NCI-H2171 treated with DMSO at 0.1 percent for 48 hours (cell line): ENCODE measurements around the gene STARD13.

ENCODE experiments used
- DNase-seq: peaks from one replicate; lab custom pipeline; 2025; lab: John Stamatoyannopoulos, UW

The STARD13 gene

DNA sequence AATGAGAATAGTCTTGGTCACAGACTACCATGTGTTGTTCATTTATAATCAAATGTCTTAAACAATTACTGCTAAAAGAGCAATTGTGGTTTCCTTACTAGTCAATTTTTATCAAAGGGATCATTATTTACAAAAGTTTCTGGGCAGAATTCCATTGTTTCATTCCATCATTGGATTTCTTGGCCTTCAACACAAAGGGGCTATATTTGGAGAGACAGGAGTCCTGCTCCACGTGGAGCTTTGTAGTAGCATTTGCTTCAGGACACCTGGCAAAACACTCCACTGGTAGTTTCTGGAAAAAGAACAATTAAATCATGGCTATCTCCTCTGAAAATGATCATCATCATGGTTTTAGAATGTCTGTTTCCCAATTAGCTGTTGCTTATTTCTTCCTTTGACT is 22.3 kb upstream of the STARD13 start:
- DNase-seq: no peak

DNA sequence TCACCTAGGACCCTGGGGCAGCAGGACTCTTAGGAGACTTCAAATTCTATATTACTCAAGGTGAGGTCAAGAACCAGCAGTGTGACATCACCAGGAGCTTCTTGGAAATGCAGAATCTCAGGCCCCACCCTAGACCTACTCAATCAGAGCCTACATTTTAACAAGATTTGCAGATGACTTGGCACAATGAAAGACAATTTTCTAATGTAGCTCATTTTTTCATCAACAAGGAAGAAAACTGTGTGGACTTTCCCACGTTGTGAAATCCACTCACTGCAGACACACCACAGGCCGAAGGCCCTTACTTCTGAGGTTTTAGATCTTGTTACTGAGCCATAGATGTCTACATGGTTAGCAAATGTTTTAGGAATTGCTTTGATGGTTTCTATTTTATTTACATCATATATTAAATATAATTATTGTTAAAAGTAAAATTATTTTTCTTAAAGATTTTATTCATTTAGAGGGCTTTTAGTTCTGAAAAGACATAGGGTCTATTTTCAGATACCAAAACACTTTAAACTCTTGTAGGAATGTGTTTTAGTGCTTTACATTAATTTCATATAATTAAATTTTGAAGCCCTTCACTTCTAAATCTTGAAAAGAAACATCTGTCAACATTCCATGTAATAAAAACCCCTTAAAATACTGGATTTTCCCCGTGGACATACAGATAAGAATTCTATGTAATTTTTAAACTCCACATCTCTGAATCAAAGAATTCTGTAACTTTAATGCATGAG is 18.5 kb upstream of the STARD13 start:
- no peak for DNase-seq

DNA sequence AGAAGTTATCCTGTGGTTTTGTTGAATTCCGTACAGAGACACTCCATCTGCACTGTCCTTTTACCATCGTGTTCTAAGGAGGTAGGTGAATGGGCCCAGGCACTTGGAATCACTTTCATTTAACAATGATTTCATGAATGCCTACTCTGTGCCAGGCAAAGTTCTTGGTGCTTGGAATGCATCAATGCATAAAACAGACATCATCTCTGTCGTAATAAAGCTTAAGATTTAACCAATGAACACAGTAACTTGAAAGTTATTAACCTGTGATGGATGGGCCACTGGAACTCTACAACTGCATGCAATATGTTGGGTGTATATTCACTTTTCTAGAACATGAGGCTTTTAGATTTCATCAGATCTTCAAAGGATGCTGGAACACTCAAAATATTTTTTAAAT is 14.1 kb upstream of the STARD13 start:
- DNase-seq: no peak

- no peak for DNase-seq
Observed at GRCh38 chr13:33296793-33297425, 11.4 kb upstream of the STARD13 start.

GRCh38 chr13:33292712-33293111 is 7.2 kb upstream of the STARD13 start:
- DNase-seq: no peak

DNA sequence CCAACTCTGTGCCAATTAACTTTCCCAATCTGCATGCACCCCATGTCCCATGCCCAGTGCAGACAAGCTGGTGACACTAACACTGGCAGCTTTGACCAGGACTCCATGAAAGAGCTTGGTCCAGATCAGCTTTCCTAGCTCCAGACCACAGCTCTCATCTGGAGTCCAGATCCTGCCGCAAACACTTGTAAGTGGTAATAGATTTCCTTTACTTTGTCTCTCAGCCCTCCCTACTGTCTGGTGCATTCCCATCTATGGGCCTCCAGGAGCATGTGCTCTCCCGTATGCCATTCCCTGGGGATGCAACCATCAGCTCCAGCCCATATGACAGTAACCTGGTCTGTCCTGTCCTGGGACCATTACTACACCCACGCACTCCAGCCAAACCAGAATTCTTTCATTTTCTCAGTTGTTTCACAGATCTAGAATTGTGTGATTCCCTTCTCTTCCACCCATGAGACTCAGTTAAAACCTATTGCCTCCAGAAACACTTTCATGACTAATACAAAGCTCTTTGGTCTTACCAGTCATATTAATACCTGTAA is 4.9 kb upstream of the STARD13 start:
- no peak for DNase-seq

DNA sequence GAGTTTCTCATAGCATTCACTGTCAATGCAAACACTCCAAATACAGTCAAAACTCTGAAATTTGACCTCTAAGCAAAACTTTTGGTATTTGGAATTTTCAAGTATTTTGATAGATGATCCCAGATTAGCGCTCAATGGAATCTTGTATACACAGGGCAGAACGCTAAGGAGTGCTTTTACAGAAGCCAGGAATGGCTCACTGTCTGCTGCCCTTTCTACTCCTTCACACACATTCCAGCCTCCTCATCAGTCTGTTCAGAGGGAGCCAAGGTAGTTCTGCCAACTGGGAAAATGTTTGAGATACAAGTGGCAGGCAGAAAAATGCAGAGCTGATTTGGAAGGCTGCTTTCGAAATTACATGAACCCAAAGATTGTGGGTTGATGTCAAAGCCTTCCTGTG is 4.4 kb upstream of the STARD13 start:
- DNase-seq: no peak

GRCh38 chr13:33287142-33287882 is 1.8 kb upstream of the STARD13 start:
- no peak for DNase-seq

DNA sequence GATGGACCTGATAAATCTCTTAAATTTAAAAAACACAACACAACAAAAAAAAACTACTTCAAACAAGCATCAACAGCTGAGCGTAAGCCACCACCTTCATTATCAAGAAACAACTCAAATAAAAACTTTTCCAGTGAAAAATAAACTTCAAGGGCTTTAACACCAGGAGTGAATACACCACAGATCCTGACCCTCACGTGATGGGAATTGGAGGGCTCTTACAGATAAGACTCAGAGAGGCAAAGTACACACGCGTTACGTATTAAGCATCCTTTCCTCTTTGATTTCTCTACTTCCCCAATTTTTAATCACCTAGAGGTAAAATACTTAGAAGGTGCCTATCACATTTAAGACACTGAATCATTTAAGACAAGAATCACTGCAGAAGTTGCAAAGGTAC is 573 bp upstream of the STARD13 start:
- DNase-seq: no peak

DNA sequence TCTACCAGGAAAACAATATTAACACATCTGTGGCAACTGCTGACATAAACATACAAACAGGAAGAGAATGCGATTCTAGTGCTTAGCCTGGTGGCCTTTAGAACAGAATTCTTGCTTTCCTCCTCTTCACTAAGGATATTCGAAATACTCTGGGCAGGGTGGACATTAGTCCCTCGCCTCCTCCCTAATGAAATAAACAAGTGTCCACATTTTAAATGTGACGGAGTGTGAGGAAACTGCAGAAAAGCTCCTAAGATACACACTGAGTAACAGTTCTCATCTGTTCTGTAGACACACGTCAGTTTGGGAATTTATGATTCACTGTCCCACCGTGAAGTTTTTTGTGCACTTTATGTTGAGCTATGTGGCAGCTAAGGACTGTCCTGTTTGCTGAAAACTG is 639 bp downstream of the STARD13 start:
- no peak for DNase-seq

GRCh38 chr13:33284031-33284430 is 1.5 kb downstream of the STARD13 start:
- DNase-seq: no peak

DNA sequence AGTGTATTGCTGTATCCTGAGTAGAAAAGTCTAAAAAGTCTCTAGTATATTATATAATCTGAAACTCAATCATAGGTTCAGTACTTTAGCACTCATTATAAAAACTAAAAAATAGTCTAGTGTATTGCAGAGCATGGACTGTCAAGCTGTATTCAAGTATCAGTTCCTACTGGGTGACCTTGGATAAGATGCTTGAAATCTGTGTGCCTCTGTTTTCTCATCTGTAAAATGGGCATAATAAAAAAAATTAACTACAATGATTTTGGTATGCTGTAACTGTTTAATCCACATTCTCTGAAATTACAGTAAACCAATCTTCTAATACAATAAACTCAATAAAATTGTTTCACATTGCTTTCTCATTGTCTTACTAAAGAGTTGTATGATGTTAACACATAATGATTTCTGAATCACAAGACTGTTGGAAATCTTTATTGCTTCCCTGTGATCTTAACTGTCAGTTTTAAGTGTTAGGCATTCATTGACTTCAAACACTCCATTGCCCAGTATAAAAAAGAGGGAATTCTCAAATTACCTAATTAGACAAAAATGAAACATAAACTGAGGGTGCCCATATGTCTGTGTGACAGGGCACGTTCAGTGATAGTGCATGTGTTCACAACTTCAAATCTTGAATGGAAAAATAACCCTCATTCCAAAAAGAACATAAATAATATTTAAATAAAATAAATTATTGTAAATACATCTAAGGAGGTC is 2.2 kb downstream of the STARD13 start:
- peak; percentile 62 for DNase-seq

DNA sequence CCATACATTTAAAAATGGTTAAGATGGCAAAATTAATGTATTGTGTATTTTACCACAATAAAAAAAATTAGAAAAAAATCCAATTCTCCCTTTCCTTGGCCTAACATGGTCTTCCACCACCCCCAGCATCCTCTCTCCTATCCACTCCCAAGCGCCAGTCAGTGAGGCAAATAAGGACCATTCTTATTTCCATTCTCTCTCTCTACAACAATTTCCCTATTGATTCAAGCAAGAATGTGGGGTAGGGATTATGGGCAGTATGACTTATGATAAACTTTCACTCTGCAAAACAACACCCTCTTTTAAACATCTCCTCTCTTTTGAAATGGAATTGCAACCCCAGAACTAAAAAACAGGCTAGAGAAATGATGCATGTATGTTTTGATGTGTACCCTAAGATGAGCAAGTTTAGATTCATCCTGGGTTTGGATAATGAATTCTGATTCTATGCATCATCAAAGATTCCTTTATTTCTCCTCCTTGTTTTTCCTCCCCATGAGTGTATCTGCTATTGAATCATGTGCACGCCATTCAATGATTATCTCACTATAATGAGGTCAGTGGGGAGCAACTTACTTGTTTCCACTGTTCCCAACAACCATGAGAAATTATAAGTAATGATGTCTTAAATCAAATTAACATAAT is 3.5 kb downstream of the STARD13 start:
- no peak for DNase-seq

GRCh38 chr13:33280923-33281322 is 4.6 kb downstream of the STARD13 start:
- DNase-seq: no peak

- DNase-seq: no peak
Observed at GRCh38 chr13:33280279-33280905, 5.2 kb downstream of the STARD13 start.

- no peak for DNase-seq
Observed at GRCh38 chr13:33279414-33280278, 5.9 kb downstream of the STARD13 start.

GRCh38 chr13:33278913-33279312 is 6.6 kb downstream of the STARD13 start:
- DNase-seq: no peak

- DNase-seq: no peak
Observed at GRCh38 chr13:33277946-33278345, 7.6 kb downstream of the STARD13 start.

DNA sequence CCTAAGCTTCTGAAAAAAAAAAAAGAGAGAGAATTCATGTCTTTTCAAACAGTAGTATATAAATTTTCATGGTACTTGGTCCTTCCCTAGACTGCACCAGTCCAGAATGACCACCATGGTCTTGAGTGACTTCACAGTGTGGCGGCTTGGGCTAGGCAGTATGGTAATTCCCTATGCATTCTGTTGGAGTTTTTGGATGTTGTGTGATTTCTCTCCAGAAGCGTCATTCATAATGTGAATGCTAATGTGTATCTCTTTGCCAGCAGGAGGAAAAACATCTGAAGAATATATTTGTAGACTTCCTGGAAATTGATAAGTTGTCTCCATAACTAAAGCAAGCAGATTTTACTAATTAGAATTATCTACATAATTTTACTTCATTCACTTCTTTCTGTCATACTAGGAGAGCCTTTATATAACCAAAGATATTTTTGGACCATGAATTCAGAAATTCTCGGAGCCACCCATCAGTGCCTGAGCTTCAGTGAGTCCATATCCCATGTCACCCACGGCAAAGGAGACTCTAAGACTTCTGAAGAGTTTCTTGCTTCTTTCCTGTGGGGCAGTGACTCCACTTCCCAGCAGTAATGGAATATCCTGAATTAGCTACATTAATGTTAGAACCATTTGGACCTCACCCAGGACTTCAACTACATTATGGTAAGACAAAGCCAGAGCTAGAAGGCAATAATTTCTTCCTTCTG is 8.4 kb downstream of the STARD13 start:
- no peak for DNase-seq

DNA sequence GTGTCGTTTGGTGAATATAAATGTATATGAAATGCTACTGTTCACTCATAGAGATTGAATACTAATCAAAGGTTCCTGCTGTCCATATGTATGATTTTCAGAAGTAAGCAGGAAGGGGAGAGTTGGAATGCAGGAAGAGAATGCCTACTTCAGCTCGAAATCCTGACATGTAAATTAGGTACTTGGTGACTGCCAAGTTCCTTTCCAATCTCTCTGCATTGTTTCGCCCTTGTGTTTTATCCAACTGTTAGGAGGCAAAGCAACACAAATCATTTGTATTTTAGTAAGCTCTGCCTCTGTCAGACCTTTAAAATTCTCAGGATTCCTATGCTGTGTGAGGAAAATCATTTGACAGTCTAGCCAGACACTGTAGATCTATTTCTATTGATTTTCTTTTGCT is 9.0 kb downstream of the STARD13 start:
- no peak for DNase-seq
